D341Med (cell line): ENCODE measurements around the gene LAMB2.

ENCODE experiments used
- DNase-seq: peaks from one replicate; pipeline ENCODE4 v3.0.0; 2012; ENCODE audit warnings: low spot score

Gene LAMB2

DNA sequence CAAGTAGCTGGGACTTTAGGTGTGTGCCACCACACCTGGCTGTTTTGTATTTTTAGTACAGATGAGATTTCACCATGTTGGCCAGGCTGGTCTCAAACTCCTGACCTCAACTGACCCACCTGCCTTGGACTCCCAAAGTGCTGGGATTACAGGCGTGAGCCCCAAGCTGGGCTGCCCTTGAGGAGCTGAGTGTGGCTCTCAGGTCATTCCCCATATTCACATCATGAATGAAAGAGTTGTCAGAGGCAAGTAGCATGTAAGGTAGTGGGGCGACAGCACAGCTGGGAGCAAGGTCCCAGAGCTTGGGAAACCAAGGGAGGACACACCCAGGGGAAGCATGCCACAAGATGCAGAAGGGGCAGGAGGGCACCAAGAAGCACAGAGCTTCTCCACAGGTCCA lies 28.3 kb upstream of the LAMB2 start:
- DNase-seq = no peak

DNA sequence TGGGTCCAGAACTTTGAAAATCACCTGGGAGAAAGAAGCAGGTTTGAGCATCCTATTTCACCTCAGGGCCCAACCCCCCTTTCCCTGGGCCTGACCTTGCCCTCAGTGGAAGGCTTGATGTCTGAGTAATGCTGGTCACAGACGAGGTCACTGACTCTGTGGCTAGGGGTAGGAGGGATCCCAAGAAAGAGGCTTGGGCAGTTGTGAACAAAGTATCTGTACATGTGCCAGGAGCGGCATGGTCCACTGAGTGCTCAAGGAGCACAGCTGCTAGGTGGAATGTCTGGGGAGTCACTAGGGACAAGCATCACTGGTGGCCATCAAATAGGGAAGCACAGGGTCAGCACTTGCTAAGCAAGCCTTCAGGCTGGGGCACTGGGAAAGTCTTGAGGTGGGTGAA lies 25.9 kb upstream of the LAMB2 start:
- no peak for DNase-seq

DNA sequence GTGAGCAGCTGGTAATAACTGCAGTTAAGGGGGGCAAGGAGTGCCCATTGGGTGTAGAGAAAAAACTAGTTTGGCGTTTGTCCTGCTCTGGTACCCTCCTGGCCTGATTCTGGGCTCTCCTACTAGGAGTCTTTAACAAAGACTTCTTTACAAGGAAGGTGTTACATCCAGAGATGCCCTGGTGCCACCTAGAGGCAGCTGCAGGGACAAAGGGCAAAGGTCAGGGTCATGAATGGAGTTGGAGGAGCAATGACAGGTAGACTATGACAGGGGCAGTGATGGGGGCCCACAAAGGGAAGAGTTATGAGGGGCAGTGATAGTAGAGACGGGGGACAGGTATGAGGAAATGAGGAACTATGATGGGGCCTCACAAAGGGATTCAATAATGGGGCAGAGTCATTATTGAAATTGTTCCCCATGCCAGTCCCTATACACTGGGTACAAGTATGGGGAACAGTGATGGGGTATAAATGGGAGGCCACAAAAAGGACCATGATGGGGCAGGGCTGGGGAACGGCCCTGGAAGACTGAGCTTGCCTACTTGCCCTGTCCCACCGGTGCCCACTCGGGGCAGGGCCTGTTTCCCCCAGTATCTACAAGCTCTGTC lies 25.4 kb upstream of the LAMB2 start:
- DNase-seq = no peak

DNA sequence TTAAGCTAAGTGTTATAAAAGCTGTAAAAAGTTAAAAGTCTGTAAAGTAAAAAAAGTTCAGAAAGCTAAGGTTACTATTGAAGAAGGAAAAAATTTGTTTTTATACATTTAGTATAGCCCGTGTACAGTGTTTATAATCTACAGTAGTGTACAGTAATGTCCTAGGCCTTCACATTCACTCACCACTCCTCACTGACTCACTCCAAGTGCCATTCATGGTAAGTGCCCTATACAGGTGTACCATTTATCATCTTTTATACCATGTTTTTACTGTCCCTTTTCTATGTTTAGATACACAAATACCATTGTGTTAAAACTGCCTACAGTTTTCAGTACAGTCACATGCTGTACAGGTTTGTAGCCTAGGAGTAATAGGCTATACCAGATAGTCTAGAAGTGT lies 24.4 kb upstream of the LAMB2 start:
- DNase-seq = no peak

DNA sequence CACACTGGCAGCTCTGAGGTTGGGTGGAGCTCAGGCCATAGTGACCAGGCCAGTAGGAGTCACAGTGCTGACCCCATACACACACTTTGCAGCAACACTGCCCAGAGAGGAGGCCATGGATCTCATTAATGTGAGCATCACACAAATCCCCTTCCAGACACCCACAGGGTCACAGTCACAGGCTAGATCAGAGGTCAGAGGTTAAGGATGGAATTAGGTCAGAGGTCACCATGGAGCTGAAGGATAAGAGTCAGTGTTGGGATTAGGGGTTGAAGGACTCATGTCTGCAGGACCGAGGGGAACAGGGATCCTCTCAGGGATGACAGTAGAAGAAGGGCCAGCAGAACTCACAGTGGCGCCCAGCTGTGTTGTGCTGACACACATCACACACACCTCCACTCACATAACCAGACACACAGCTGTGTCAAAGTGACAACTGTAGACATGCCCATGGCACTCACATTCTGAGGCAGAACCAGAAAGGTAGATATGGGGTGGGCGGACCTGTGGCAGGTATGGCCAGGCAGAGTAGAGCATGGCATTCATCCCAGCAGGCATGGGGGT lies 20.6 kb upstream of the LAMB2 start:
- no peak for DNase-seq

DNA sequence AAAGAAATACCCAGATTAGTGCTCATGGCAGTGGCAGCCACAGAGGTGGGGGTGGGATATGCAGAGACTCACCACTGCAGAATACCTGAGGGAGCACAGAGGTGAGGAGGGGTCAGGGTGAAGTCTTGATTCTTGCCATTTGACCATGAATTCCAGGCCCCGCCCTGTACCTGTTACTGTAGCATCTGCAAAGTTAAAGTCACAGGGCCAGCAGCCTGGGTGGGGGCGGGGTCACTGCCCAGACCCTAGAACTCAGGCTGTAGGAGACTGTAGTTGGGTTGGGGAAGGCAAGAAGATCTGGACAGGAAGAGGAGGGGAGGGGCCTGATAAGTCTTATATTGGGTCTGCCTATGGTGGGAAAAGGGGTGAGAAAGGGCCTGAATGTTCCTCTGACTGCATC lies 18.8 kb upstream of the LAMB2 start:
- no peak for DNase-seq

DNA sequence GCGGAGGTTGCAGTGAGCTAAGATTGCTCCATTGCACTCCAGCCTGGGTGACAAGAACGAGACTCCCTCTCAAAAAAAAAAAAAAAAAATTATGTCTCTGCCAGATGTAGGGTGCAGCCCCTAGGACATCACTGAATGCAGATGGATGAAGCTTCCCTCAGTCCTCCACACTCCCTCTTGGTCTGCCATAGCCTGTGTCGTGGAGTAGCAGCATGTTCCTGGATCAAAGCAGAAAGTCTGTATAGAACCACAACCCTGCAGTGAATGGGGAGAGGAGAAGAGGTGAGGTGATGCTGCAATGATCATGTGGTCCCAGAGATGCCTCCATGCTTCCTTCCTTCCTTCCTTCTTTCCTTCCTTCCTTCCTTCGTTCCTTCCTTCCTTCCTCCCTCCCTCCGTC lies 15.3 kb upstream of the LAMB2 start:
- DNase-seq = no peak

DNA sequence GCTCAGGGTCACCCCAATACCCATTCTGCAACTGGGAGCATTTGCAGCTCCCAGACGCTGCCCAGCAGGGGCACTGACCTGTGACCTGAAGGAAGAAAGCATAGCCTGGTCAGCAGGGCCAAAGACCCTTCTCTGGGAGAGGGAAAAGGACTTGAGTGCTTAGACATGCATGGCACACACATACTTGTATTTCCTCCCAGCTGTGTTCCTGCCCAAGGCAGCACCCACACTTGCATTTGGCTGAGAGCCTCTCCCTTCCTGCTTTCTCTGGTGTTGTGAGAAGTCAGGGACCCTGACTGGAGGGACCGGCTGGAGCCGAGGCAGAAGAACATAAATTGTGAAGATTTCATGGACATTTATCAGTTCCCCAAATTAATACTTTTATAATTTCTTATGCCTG lies 7.2 kb upstream of the LAMB2 start:
- DNase-seq = no peak

DNA sequence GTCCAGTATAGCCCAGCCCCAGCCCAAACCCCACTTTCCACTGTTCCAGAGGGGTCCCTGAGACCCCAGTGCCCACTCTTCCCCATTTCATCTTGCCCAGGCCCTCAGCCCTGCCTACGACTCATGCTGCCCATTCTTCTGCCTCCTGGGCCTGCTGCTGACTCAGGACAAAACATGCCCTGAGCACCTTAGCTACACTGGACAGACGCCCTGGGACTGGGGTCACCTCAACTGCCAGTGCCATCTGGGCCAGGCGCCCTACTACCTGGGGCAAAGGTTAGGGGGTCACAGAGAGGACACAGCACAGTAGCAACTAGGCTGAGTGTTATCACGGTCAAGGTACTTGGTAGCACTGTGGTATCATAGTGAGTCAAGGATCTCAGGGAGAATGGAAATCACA lies 2.6 kb upstream of the LAMB2 start:
- DNase-seq = no peak

DNA sequence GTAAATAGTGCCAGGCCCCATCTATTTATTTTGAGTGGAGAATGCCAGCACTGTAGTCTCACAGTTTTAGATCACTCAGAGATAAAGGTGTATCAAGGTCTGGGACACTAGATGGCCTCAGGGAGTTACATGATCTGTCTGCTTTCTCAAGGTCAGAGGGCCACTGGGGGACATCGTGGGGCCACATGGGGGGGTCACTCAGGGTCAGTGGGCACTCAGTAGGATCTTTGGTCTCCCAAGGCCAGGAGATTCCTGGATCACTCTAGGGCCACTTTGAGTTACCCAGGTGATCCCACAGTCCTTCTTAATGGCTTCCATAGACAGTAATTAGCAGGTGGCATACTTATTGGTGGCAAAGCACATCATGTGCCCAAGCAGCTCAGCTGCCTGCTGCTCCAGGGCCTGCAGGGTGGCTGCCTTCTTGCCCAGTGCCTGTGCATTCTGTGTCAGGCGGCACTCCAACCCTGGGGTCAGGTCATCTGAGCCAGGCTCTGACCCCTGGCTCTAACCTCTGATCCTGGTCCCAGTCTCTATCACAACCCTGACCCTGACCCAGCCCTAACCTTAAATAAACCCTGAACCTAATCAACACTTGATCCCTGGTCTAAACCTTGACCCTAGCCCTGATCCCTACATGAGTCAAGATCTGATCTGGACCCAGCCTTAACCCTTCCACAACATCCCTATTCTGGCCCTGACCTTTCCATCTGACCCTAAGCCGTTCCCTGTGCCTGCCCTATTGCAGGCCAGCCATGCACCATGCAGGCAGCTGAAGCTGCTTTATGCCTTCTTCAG lies 1.8 kb upstream of the LAMB2 start:
- no peak for DNase-seq

DNA sequence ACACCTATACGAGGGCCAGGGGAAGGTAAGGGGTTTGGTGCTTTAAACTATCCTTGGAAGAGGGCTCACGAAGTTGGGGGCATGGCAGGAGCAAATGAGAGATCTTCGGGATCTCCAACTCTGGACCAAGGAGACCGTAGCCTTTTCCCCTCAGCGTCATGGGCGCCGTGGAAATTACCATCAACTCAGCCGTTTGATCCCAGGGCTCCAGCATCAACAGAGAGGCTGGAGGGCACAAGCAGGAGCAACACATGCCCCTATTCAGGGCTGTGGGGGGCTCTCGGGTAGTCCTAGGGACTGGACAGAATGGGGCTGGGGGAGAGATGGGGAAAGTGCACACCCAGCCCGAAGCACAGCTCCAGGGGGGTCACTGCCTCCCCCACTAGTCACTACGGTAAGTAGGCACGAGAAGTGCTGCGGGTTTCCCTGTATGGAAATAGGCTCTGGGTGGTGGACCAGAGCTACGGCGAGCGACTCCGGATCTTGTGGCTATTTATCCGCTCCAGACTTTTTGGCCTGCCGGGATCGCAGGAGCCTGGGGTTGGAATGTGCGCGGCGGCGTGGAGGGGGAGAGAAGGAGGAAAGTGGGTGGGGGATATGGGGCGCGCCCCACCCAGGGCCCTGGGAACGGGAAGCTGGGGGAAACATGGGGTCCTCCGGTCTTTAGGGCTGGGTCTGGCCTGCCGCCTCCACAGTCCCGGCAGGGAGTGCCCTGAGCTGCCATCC lies 539 bp upstream of the LAMB2 start:
- DNase-seq = peak; percentile 90

DNA sequence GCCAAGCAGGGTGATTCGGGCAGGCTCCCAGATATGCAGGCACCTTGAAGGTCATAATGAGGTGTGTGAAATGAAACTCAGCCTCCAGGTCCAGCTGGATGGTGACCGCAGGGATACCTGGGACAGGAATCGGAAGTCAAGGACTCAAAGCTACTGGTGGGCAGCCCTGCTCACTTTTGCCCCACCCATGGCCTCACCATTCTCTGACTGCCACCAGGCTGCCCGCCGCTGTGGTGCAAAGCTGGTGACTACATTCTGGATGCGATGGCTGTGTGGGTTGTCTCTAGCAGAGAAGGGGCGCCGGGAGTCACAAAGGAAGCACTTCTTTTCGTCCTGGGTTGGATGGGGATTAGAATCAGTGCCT lies 795 bp downstream of the LAMB2 start:
- DNase-seq = no peak

DNA sequence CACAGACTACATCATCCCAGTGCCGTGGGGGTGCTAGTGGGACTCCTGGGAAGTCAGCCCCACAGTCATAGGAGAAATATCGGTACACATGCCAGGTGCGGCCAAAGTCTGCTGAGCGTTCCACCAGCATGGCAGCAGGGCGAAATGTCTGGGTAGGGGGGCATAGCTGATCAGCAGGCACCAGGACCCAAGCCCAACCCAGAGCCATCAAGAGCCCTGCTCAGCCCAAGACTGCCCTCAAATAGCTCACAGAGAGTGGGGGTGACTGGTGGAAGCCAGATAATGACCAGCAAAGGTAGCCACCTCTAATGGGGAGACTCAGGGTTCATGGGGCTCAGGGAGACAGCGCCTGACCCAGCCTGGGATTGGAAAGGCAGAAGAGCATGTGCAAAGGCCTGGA lies 1.3 kb downstream of the LAMB2 start:
- no peak for DNase-seq

DNA sequence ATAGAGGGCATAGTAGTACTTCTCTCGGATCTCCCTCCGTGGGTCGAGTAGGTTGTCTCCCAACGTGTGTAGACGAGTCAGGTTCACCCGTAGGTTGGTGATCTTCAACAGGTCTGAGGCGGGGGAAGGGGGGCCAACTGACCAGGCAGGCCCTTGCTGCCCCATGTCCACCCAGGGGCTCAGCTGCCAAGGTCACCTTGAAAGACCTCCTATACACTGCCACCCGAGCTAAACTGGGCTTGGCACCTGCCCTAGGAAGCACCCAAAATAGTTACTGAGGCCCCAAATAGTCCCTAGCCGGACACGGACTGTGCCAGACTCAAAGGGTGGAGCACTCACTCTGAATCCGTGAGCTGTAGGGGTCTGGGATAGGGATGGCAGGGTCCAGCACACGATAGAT lies 1.8 kb downstream of the LAMB2 start:
- DNase-seq = no peak

DNA sequence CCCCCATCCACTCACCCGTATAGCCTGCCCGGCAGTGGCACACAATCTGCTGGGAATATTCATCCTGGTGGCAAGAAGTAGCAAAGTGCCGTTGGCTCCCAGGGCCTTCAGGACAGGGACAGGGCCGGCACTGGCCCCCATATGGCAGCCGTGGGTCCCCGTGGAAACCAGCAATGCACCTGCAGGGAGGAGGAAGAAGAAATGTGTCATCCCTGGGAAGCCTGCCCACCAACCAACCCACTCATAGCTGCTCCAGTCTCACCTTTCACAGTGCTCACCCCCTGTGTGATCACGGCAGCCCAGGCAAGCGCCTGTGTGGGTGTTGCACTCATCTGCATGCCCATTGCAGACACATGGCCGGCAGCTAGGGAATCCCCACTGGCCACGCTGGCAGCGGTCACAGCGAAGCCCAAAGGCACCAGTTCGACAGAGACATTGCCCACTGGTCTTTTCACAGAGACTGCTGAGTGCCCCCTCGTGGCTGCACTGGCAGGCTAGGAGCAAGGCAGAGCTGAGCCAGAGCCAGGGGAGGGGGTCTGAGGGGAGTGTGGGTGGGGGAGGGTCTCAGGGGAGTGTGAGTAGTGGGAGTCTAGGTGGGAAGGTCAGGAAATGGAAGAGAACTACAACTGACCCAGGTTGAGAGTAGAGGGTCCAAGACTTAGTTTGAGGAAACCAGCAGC lies 7.7 kb downstream of the LAMB2 start:
- DNase-seq = peak; percentile 56

DNA sequence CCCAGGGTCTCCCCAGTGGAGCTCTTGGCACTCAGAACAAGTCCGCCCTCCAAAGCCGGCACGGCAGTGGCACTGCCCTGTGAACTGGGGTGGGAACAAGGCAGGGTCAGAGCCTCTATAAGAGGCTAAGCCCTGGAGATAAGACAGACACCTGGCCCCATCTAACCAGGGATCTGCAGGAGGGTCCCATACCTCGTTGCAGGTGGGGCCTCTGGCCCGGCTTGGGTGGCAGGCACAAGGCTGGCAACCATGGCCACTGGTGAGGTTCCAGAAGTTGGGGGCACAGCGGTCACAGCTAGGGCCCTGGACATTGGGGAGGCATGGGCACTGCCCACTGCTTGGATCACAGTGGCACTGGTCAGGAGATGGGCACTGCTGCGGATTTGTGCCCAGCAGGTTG lies 8.6 kb downstream of the LAMB2 start:
- no peak for DNase-seq

DNA sequence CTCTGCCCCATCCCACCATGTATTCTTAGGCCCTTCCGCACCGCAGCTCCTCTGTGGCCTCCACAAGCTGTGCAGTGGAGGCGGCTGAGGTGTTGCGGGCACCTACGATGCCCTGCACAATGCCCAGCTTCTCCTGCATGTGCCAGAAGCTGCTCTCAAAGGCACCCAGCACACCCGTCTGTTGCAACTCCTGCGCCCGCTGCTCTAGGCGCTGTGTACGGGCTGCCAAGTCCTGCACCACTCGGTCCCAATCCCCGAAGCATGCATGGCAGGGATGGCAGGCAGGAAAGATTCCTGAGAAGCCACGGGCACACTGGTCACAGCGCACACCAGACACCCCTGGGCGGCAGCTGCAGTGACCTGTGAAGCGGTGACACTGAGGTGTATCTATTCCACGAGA lies 9.2 kb downstream of the LAMB2 start:
- DNase-seq = no peak

DNA sequence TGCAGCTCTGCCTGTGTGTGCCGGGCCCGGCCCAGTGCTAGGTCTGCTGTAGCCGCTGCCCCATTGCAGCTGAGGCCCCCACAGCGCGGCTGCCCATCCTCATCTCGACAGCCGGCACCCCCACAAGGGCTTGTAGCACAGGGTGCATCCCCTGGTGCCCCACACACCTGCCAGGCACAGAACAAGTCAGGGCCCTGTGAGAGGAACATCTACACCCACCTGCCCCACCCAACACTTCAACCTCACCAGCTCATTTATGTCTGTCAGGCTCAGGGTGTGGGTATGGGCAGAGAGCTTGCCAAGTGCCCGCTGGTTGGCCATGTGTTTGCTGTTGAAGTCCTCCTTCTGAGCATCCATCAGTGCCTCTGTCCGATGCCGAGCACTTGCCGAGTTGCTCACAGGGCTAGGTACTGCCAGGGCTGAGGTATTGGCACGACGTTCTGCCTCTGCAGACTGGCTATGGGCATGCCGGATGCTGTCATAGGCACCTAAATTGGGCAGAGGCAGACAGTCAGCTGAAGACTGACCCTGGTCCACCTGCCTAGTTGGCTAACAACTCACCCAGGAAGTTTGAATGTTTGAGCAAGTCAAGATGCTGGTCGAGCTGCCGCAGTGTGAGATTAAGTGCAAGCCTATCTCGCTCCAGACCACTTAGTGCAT lies 9.8 kb downstream of the LAMB2 start:
- DNase-seq = no peak

DNA sequence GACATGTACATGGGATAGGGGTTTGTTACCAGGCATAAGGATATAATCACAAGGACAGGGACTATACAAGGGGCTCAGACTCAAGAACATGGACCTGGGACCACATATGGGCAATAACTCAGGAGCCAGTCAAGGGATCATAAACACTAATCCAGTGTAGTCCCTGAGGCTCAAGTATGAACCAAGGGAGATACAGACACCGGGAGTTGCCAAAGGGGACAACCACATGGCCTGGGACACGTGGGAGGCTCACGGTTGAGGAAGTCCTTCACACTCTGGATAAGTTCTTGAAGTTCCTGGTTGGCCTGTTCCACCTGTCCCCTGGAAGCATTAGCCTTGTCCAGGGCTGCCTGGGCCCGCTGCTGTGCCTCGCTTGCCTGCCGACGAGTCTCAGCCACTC lies 10.4 kb downstream of the LAMB2 start:
- DNase-seq = no peak

DNA sequence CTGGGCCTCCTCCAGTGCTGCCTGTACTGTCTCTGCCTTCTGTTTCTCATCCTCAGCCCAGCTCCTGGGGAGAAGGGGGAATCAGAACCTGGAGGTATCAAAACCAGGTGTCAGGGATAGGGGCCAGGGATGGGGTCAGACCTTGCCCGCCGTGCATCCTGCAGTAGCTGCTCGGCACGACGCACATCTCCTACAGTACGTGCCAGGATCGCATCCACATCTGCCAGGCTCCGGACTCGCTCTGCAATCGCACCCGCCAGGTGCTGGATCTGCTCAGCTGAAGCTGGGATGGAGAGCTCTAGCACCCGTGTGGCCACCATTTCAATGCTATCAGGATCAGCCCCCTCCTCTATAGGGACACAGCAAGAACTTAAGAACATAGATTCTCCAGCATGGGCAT lies 10.8 kb downstream of the LAMB2 start:
- DNase-seq = no peak

DNA sequence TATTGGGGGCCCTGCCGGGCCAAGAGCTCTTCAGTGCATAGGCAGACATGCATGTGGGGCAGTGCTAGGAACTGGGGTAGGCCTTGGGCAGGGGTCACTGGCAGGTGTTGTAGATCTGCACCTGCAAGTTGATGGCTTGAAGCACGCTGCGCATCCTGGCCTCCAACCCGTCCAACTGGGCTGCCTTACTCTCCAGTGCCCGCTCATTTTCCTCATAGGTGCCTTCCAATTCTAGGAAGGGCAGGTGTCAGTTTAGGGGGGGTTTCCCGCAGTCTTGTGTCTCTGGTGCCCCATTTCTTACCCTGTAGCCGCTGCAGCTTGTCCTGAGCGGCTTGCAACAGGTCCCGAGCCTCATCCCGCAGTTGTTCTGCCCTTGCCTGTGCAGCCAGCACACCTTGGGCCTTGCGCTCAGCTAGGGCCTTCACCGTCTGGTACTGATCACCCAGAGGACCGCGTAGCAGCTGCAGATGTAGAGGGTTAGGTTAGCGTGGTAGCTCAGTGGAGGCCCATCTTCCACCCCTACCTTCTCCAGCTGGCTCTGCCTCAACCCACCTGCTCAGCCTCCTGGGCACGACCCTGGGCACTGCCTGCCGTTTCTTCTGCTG lies 11.6 kb downstream of the LAMB2 start:
- no peak for DNase-seq
